Placental epithelial cell (primary cell): Measurements from ENCODE around the gene FNDC3B. TPM values are rescaled to one million over a fixed set of nuclear protein-coding genes. Genes with fewer than 3 reads are reported as not detected.

Experiments used
- small RNA-seq: library from RNA; depleted of rRNA; stranded (forward); fragments of <200 nt; gene quantifications from one replicate; pipeline ENCODE3, GENCODE V24; 2012
- total RNA-seq: library from RNA; depleted of rRNA; stranded (reverse); fragments of >200 nt; gene quantifications from 2 replicates; pipeline ENCODE4 v1.2.3, GENCODE V29; 2012

FNDC3B gene
- total RNA-seq = 217 and 298 TPM in 2 replicates

GRCh38 chr3:172039436-172040077, at the start of gene FNDC3B:
Gene FNDC3B (plus strand): TSS chr3:172039578. CDS start chr3:172112480, 72,902 bp downstream.

DNA sequence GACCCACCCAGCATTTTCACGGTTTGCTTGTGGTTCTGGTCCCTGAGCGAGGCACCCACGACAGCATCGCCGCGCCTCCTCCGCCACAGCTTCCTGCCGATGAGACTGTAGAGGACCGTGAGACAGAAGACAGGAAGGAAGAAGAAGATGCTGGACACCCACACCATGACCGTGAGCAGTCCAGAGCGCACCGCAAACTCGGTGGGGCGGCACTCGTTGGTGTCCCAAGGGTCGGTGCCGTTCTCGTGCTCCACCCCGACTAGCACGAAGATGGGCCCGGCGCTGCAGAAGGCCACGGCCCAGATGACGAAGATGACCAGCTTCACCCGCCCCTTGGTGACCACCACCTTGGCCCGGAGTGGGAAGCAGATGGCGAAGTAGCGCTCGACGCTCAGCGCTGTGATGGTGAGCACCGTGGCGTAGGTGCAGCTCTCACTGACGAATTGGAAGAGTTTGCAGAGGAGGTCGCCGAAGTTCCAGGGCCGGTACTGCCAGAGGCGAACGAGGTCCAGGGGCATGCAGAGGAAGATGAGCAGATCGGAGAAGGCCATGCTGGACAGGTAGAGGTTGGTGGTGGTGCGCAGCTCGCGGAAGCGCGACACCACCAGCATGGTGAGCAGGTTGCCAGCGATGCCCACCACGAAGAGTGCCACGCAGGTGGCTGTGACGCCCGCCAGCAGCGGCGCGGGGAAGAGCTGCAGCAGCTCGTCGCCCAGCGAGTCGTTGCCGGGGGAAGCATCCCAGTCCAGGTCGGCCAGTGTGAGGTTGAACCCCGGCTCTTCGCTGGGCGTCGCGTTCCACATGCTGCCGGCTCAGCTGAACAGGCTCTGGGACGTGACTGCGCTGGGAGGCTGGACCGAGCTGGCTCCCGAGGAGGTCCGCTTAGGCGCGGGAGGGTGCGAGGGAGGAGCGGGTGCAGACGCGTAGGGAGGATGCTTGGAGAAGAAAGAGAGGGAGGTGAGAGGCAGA, 408.5 kb downstream of the FNDC3B start, which contains the start of gene GHSR:
TSS of gene GHSR (minus strand) at position 846 of the 969 bp plus-strand sequence. CDS start at position 803, 43 bp downstream.

Small RNA genes within 50 kb of the gene (small RNA-seq; reads per million reads assigned to genes)
- not detected for gene RN7SL141P

Other genes with a start within 250 kb of the FNDC3B start
- gene PLD1, start 229.1 kb upstream of the FNDC3B start, total RNA-seq = 17.8 and 30.6 TPM in 2 replicates
- gene TMEM212, start 196.2 kb upstream of the FNDC3B start, total RNA-seq = 0.22 TPM in 1 of 2 replicates, not detected in the other